ENCODE data around the gene TMEFF2.

TMEFF2 gene

DNA sequence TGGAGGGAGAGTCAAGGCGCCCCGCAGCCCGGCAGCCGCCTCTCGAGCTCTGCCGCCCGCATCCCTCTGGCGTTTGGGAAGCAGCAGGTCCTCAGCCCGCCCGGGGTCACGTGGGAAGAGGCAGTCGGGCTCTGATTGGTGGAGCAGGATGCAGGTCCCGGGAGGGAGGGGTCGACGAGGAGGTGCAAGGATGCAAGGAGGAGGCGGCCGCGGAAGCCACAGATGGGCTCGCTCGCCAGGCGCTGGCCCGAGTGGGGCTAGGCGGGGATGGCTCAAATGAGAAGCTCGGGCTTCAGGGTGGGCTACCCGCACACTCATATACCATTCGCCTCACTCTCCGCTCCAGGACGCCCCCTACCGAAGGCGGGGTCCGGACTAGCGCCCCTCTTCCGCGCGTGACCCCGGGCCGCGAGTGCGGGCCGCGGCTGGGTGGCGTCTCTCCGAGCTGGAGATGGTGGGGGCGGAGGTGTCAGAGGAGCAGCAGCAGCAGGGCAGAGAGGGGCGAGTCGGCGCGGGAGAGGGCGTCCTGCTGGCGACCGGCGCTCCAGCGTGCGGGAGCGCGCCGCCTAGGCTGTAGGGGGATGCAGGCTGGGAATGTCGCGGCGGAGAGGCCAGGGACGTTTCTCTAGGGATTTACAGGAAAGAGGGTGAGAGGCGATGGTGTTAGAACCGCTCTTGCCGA is at the start of gene TMEFF2:
Gene TMEFF2 (minus strand): TSS at position 68 of the 682 bp plus-strand sequence. CDS start 409 bp downstream, outside the sequence.
- FAIRE-seq, result no peak

DNA sequence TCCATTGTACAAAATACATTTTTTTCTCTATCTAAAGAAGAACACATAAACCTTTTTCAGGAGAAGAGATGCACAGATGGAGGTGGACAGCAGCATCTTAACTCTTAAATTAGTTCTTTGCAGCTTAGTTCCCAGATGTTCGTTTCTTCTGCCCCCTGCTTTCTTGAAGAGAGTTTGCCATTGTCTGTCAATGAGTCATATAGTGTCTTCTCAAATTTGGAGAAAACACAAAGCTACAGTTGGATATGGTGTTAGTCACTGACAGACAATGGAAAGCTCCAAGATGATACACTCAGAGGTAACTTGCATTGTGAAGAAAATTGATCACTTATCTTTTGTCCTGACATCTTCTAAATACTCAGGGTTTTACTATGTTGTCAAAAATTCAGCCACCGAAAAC is 48.8 kb upstream of the TMEFF2 start:
- no peak for FAIRE-seq

GRCh38 chr2:192236136-192236535 is 41.4 kb upstream of the TMEFF2 start:
- FAIRE-seq, result no peak

- FAIRE-seq, result no peak
Observed at GRCh38 chr2:192230889-192231453, 36.2 kb upstream of the TMEFF2 start.

- FAIRE-seq, result no peak
Observed at GRCh38 chr2:192228685-192229084, 34.0 kb upstream of the TMEFF2 start.

GRCh38 chr2:192218970-192219369 is 24.2 kb upstream of the TMEFF2 start:
- no peak for FAIRE-seq

DNA sequence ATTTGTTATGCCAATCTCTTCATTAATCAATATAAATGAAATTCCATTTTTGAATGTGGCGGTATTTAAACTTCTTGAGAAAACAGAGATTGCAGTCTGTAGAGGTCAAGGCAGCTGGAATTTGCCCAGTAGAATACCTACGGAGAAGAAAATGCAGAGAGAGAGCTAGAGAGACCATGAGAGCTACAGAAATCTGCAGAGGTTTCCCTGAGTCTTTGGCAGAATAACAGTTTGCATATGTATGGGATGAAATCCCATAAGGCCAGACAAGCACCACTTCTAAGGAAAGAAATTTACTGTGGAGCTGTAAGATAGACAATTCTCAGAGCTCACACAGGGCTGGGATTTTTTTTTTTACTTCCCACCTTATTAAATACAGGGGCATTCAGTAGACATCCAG is 23.6 kb upstream of the TMEFF2 start:
- no peak for FAIRE-seq

GRCh38 chr2:192216336-192216735 is 21.6 kb upstream of the TMEFF2 start:
- no peak for FAIRE-seq

GRCh38 chr2:192215096-192215877 is 20.6 kb upstream of the TMEFF2 start:
- no peak for FAIRE-seq

- FAIRE-seq, result no peak
Observed at GRCh38 chr2:192208848-192209247, 14.1 kb upstream of the TMEFF2 start.

DNA sequence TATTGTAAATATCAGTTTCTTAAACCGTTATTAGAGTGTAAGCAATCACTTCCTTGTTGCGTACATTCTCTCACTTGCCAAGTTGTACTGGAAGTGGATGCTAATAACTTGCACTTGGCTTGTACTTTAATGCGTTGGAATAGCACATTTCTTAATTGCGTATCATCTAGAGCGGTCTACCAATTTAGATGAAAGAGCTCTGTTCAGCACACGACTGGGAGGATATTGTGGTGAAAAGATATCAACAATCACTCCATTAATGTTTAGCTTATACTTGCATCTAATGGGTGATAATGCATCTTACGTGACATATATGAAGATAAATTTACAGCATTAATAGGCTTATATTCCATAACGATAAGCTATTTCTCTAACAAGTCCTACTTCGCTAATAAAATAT is 11.7 kb upstream of the TMEFF2 start:
- no peak for FAIRE-seq

DNA sequence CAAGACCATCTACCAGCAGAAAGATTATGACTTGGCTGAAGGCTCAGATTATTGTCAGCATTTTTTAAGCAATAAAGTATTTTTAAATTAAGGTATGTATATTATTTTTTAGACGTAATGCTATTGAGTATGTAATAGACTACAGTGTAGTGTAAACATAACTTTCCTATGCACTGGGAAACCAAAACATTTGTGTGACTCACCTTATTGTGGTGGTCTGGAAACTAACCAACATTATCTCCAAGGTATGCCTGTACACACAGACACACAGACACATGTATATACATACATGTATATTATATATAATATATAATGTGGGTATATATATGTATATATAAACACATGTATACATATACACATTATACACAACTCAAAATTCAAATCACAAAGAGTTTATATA is 9.1 kb upstream of the TMEFF2 start:
- no peak for FAIRE-seq

- FAIRE-seq, result no peak
Observed at GRCh38 chr2:192202373-192202772, 7.6 kb upstream of the TMEFF2 start.

DNA sequence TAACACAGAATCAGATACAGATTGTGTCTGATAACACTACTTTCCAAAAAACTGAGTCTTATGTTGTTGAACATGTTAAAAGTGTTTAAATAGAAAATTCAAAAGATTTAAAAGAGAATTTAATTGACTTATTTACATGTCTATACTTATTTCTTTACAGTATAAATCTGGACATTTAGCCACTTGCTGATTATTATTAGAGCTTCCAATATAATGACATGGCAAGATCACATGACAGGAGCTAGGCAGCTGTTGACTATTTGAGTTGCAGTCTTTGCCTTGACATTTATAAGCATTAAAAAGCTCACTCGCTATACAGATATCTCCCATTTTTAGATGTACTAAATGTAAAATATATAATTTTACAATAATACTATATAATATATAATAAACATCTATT is 6.4 kb upstream of the TMEFF2 start:
- FAIRE-seq, result no peak

DNA sequence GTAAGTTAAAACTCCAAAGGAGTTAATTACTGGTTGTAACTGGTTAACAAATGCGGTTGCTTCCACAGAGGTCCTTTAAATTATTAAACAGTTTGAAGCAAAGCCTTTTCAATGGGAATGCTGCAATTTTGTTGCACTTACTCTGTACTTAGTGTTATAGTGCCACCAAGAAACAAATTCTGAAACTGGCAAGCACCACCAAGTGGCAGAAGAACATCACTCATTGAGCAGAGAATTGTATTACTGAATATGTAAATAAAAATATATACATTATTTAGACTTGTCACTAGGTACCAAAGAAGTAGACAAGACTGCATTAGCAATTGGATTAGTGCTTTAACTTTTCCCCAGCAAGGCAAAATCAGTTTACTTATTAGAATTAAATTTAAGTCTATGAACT is 2.6 kb upstream of the TMEFF2 start:
- FAIRE-seq, result no peak

DNA sequence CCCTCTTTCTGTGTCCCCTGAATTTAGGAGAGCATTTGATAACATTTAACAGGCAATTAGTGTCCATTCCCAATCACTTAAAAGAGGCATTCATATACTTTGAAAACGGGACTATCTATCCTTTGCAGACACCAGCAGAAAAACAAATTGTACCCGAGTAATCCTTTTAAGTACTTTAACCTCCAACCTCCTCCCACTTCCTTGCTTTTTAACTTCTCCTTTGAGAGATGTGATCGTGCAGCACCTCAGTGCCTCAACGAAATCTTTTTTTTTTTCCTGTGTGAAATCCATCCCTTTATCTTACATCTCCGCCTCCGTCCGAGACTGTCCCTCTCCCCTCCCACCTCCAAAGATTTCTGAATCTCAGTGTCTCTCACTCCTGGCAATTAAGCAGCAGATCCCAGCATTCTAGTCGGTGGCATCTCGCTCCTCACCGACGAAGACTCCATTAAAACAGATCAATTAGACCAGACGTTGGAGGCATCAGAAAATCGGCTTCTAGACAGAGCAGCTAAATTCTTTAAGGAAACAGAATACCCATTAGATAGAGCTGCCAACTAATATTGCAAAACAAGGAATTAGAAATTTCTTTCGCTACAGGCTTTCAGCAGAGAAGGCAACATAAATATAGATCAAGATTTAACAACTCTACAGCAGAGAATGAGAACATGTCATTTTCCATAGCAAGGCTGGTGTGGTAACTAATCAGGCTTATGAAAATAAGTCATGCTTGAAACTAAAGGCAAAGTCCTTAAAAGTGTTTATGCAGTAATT is 1.9 kb upstream of the TMEFF2 start:
- no peak for FAIRE-seq

DNA sequence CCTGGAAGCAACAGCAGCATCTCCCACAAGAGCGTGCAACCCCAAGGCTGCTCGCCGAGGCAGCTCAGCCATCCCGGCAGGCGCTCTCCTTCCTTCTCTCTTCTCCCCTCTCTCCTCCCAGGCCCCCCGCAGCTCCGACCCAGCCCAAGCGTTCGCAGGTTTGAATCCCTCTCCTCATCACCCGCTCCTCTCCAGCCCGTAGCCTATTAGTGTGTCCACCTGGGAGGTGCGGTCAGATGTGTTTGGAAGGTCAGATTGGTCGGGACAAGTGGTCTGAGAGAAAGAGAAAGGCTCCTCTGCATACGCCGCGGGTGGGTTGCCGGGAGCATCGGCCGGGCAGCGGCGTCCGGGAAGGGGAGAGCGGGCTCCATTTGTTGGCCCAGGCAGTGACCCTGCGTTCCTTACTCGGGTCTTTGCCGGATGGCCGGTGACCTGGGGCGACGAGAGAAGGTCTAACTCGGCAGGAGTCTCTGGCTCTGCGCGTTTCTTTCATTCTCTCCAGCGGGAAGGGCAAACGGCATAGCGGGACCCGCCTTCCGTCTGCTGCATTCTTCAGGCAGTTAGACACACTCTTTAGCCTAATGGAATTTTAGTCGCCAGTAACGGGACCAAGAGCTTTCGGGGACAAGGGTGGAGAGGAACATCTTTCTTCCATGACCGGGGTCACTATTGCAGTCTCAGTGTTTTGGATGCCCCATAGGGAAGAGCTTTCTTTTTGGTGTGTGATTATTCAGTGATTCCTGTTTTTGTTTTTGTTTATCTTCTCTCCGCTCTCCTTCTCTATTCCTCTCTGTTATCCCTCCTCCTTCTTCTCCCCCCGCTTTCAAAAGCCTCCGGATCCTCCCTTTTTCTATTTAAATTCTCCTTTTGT is 1.1 kb upstream of the TMEFF2 start:
- no peak for FAIRE-seq

DNA sequence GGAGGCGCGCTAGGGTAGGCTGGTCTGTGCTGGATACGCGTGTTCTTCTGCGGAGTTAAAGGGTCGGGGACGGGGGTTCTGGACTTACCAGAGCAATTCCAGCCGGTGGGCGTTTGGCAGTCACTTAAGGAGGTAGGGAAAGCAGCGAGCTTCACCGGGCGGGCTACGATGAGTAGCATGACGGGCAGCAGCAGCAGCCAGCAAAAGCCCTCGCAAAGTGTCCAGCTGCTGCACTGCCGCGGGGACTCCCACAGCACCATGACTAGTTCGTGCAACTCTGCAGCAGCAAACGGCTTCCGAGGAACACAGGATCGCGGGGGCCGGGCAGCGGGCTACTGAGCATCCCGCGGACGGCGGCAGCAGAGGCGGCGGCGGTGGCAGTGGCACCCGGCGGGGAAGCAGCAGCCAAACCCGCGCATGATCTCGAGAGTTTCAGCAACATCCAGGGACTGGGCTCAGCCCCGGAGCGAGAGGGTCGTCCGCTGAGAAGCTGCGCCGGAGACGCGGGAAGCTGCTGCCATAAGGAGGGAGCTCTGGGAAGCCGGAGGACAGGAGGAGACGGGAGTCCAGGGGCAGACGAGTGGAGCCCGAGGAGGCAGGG is 368 bp downstream of the TMEFF2 start:
- FAIRE-seq, result no peak

- FAIRE-seq, result peak; percentile 77
Observed at GRCh38 chr2:192190474-192190873, 4.3 kb downstream of the TMEFF2 start.

GRCh38 chr2:192186806-192187205 is 7.9 kb downstream of the TMEFF2 start:
- no peak for FAIRE-seq

- FAIRE-seq, result no peak
Observed at GRCh38 chr2:192184349-192184748, 10.4 kb downstream of the TMEFF2 start.

GRCh38 chr2:192183296-192183695 is 11.4 kb downstream of the TMEFF2 start:
- no peak for FAIRE-seq
